HG02678 (cell line): ENCODE measurements around the gene GPN3.
"Not testable (repeated sequence)": the region's sequence is repeated elsewhere in the genome, so short reads cannot be mapped to it uniquely, and the experiment has no call there.

Experiments
- ATAC-seq: cut with Tn5 transposase; IDR thresholded peaks from one replicate; pipeline ENCODE4 v1.9.1; 2021; ENCODE audit warnings: mild to moderate bottlenecking, moderate library complexity; ENCODE audit not compliant: unreplicated experiment

The GPN3 gene

DNA sequence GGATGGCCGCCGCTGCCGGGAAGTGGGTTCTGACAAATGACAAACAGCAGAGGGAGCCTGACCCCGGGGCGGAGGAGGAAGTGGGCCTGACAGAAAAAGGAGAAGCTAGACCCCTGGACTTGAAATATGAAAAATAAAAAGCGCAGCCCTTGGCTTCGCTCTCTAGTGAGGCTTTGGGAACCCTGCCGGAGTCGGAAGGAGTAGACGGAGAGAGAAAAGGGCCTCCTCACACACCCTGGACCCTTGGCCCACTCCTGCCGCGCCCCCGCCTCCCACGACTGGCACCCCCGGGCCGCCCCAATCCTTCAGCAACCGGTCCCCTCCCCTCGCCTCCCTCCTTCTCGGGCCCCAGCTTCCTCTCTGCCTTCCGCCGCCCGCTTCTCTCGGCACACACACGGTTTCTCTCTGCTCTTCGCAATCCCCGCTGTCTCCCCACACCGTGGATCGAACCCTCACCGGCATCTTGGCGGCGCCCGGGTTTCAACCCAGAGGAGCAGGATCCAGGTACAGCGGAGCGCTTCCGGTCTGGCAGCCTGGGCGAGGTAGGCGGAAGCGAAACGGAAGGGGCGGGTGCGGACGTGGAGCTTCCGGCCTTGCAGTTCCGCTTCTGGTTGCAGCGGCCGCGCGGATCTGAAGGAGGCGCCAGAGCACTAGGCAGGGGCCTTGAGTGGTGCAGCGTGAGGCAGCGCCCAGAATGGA is 18.1 kb downstream of the GPN3 start, which contains the start of gene ARPC3:
Gene ARPC3, minus strand, starts transcription at position 539 of the 699 bp plus-strand sequence. Its CDS starts 77 bp downstream, at position 462.
- peak; percentile 93 for ATAC-seq

- no peak for ATAC-seq
Observed at GRCh38 chr12:110444455-110444854, 23.6 kb downstream of the GPN3 start.

DNA sequence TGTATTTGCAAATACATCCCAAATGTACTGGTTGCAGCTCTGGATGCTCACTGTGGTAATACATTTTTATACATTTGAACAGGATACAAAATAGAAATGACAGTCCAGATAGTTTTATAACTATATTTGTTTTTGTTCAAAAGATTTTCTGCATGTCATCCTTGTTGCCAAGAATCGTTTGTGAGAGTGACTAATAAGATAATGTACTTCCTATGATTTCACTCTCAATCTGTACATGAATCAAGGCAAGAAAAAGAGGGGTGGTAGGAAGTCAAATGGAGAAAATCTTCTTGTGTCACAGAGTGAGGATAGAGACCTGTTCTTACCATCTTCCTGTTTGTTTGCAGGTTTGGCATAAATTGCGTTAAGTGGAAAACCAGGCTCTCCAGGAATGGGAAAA is 31.8 kb downstream of the GPN3 start:
- ATAC-seq: no peak

DNA sequence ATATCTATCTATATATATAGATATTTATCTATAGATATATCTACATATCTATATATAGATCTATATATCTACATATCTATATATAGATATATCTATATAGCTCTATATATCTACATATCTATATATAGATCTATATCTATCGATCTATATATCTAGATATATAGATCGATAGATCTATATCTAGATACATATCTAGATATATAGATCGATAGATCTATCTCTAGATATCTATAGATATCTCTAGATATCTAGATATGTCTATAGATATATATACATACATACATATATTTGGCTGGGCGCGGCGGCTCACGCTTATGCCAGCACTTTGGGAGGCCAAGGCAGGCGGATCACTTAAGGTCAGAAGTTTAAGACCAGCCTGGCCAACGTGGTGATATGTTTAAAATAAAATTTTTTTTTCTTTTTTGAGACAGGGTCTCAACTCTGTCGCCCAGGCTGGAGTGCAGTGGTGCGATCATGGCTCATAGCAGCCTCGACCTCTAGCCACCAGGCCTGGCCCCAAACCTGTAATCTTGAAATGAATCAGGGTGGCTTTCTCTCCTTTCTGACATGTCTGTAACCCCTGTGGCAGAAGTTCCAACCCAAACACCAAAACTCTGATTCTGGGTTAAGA is 36.0 kb downstream of the GPN3 start:
- ATAC-seq: no peak

- not testable (repeated sequence) for ATAC-seq
Observed at GRCh38 chr12:110429676-110430075, 38.4 kb downstream of the GPN3 start.

- ATAC-seq: no peak
Observed at GRCh38 chr12:110426406-110426805, 41.7 kb downstream of the GPN3 start.

- ATAC-seq: no peak
Observed at GRCh38 chr12:110424237-110424636, 43.8 kb downstream of the GPN3 start.

DNA sequence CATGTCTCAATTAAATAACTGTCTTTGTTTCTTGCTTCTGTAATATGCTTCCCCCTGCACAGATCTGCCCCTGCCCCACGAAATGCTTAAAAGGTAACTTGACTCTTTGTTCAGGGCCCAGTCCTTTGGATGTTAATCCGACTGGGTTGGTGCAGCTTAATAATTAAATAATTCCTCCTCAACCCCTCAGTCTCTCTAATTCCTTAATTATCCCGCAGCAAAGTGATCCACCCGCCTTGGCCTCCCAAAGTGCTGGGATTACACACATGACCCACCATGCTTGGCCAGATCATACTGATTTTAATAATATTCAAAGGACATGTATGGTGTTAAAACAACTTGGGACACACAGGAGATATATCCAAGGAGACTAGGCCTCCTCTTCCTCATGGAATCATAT is 46.4 kb downstream of the GPN3 start:
- no peak for ATAC-seq

GRCh38 chr12:110421159-110421661 is 46.8 kb downstream of the GPN3 start:
- ATAC-seq: no peak

- ATAC-seq: not testable (repeated sequence)
Observed at GRCh38 chr12:110420644-110421043, 47.4 kb downstream of the GPN3 start.

GRCh38 chr12:110417113-110417512 is 50.9 kb downstream of the GPN3 start:
- not testable (repeated sequence) for ATAC-seq

- ATAC-seq: not testable (repeated sequence)
Observed at GRCh38 chr12:110410086-110410485, 58.0 kb downstream of the GPN3 start.

- not testable (repeated sequence) for ATAC-seq
Observed at GRCh38 chr12:110405126-110405662, 62.9 kb downstream of the GPN3 start.

DNA sequence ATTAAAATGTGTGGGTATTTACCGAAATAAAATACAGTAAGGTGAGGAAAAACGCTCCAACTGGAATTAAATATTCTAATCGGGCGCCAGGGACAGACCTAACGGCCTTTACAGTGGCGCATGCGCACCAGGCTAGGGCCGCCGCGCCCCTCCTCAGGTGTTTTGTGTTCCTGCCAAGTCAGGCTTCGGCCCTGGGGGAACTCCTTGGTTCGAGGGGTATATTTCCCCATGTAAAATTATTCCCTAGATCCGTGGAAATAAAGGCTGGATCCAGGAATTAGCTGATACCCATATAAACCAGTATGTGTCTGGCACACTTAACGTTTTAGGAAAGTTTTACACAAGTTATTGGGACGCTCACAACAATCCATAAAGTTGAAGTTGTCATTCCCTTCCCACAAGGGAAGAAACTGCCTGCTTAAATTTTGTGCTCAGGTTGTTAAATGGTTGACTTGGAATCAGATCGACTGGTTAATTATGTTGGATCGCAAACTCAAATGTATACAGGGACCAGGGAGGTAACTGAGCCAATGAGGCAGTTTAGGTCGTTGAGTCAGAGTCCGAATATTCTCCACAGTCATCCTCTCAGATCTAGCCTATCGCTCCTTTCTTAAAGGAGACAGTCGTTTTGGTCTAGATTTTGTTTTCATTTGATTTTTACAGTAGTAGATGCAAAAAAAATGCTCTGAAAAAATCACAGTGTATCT is 63.9 kb downstream of the GPN3 start:
- ATAC-seq: peak; percentile 64

DNA sequence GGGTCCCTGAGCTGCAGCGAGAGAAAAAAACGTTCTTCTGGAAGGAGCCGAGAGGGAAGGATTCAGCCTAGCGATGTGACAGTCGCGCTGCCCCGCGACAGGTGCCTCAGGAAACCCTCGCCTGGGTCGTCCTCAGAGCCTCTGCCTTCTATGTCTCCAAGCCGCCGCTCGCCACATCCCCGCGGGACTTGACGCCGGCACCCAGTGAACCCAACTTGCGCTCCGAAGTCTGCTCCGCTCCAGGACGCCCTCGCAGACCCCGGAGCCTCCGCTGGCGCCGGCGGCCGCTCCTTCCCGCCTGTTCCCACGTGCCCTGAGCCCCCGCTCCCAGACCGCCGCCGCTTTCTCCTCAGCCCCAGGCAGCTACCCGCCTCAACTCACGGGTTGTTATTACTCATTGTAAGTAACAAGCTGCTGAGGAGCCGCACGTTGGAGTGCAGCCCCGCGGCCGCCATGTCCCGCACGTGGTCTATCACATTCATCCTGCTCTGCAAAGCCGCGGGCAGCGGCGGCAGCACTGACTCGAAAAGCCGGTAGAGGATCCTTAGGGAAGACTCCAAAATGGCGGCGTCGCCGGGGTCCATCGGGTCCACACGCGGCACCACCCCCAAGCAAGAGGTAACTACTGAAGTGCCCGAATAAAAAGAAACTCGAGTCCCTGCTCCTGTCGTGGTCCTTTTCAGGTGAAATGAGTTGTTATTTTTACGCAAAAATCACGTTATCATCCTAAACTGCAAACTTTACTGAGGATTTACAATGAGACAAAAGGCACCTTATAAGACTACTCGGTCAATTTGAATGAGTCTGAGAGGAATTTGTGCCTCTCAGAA is 64.7 kb downstream of the GPN3 start, which contains the start of gene ANAPC7:
Gene ANAPC7, minus strand, starts transcription at position 563 of the 830 bp plus-strand sequence. Its CDS starts 81 bp downstream, at position 482.
- peak; percentile 78 for ATAC-seq
